GM21825 (cell line): ENCODE results near the gene GSTO1.
"Not testable (repeated sequence)": the region's sequence is repeated elsewhere in the genome, so short reads cannot be mapped to it uniquely, and the experiment has no call there.

Source experiments
- ATAC-seq: cut with Tn5 transposase; IDR thresholded peaks from one replicate; pipeline ENCODE4 v1.9.1; 2021; ENCODE audit warnings: mild to moderate bottlenecking, moderate library complexity; ENCODE audit not compliant: unreplicated experiment

Gene GSTO1

DNA sequence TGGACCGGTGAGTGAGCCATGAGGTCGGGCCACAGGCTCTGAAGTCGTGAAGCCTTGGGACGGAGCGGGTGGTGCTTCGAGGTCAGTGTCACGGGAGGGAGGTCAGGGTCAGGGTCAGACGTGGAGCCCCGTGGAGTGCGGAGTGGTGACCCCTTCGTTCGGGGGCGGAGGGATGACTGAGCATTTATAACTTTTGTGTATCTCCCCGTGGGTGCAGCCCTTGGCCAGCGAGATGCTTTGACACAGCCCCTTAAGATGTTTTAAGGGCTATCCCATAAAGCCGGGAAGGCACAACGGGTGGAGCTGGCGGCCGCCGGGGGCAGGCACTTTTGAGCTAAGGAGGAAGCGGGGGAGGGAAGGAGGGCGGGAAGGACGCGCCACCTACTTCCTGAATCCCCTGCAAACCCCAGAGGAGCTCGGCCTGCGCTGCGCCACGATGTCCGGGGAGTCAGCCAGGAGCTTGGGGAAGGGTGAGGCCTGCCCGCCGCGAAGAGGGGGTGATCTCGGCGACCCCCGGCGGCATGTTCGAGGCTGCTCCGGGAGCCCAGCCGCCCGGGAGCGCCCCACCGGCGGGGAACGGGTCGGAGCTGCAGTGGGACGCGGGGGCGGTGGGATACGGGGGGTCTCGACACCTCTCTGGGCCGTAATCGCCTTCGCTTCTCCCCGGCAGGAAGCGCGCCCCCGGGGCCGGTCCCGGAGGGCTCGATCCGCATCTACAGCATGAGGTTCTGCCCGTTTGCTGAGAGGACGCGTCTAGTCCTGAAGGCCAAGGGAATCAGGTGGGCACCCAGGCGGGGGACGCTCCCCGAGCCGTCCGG is at the start of gene GSTO1:
GSTO1 (plus strand) TSS at position 400 of the 818 bp plus-strand sequence; CDS start at position 437, 37 bp downstream.
- peak; percentile 81 for ATAC-seq

DNA sequence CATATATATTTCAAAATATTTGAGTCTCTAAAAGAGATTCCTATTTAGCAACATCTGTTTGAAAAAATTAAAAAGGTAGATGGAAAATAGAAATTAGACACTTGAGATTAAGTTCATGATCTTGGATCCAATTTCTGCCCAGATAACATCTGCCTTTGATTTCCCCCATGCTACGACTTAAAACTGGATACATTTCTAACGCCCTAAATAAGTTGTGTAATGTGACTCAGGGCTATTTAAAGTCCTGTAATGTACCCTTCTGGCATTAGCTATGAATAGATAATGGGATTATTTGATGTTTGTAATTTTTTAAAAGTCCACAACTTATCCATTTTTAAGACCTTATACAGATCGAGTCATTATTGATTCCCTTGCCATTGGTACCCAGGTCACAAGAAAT is 46.0 kb upstream of the GSTO1 start:
- ATAC-seq: no peak

- ATAC-seq: no peak
These were observed 45.0 kb upstream of the GSTO1 start for GRCh38 chr10:104209575-104210198.

GRCh38 chr10:104216631-104217030 is 38.1 kb upstream of the GSTO1 start:
- ATAC-seq: no peak

DNA sequence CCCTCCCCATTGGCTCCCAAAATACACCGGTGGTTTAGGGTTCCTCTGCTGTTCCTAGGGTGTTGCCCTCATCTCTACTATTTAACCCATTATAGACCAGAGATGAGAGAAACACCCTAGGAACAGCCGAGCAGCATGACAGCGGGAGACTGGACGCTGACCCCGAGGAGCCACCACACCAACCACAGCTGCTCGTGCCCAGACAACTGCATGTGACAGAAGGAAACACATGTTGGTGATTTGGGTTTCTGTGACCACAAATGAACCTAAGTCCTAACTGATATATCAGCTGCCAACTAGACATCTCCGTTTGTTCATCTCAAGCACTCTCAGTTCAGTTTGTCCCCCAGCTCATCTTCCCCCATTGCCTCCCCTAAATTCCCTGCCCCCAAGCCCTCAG is 35.9 kb upstream of the GSTO1 start:
- no peak for ATAC-seq

DNA sequence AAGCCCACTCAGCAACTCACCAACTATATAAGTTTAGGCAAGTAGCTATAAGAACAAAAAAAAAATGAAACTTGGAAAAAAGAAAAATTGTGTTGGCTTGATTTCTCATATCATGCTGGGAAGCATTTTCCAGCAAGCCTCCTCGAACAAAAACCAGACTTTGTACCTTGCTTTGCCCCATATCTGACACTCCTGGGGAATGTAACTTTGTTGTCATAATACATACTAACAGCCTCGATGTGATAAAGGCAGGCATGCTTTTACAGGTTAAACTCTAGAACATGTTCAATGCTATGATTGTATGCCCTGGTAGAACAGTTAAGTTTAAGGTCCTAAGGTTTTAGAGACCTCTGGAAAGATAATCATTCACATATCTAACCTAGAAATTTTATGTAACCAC is 34.2 kb upstream of the GSTO1 start:
- no peak for ATAC-seq

- ATAC-seq: no peak
These were observed 31.4 kb upstream of the GSTO1 start for GRCh38 chr10:104223304-104223703.

DNA sequence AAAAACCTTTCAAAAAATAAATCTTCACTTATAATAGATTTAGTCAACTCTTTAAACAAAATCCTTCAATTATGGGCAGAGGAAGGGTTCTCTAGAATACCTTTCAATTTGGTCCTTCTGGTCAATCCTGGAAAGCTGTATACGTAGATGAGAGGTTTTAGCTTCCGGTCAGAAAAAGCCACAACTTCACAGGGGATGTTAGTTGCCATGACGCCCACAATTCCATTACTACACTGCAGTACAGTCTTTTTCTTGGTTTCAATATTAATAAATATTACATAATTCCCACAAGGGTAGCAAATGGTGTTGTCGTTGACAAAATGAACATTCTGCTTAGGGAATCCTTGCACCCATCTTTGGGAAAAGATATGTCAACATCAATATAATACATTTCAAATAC is 24.2 kb upstream of the GSTO1 start:
- no peak for ATAC-seq

GRCh38 chr10:104231784-104232612 is 22.7 kb upstream of the GSTO1 start, which contains the start of gene CFAP43:
CFAP43 (minus strand) TSS chr10:104232364; CDS start chr10:104232246, 118 bp downstream.
- ATAC-seq: peak; percentile 100

DNA sequence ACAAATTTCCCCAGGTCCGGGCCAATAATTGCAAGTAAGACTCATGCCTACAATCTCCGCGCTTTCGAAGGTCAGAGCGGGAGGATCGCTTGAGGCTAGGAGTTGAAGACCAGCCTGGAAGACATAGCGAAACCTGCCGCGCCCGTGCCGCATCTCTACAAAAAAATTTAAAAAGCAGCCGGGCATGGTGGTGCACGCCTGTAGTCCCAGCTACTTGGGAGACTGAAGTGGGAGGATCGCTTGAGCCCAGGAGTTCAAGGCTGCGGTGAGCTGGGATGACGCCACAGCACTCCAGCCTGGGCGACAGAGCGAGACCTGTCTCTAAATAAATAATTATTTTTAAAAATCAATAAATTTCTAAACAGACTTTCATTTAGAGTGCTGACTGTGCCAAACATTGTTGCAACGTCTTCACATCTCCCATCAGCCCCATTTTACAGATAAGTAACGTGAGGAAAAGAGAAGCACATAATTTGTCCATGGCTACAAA is 22.0 kb upstream of the GSTO1 start:
- ATAC-seq: no peak

GRCh38 chr10:104233817-104234216 is 20.9 kb upstream of the GSTO1 start:
- no peak for ATAC-seq

DNA sequence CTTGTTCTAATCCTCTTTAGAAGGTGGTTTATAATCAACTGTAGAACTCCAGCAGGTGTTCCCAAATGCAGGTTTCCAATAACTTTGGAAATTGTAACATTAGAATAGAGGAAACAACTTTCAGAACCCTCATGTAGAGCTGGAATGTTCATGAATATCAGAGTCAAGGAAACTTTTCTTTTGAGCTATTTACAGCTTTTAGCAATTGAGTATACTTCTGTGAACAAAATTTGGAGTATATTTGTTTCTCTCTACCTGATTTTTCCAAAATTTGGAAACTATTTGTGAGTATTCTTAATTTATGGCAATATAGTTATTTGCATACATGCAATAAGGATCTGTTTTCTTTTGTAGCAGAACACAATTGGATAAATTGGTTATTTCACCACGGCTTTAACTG is 19.8 kb upstream of the GSTO1 start:
- ATAC-seq: no peak

DNA sequence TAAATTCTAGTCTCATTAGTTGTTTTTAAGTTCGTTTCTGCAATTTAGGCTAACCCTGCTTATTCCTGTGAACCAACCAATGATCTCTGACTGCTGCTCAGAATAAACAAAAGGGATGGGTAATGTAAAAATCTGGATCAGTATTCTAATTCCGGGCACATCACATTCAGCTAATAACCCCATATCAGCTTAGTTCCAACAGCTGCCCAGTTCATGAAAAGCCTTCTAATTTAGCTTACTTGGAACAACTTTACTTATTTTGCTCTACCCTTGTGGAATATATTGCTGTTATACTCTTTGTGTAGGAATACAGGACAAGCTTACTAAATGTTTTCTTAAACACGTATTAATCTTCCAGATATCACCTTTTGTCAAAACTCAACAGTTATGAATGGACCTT is 18.9 kb upstream of the GSTO1 start:
- no peak for ATAC-seq

DNA sequence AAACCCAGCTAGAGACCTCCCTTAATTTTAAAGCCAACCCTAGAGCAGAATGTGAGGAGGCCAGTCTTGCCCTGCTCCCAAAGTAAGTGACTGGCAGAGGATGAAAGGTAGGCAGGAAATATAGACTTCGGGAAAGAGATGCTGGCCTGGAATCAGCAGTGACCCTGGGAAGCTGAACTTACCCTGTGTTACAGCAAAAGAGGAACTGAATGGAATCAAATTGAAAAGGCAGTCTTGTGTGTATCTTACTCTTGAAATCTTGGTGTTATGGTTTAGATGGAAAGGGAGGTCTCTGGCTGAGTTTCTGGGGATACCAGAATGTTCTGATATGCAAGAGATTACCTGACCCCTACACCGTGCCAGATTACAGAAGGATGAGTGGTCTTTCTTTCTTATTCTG is 14.6 kb upstream of the GSTO1 start:
- ATAC-seq: no peak

GRCh38 chr10:104242545-104242944 is 12.1 kb upstream of the GSTO1 start:
- no peak for ATAC-seq

- not testable (repeated sequence) for ATAC-seq
These were observed 11.7 kb upstream of the GSTO1 start for GRCh38 chr10:104243009-104243408.

DNA sequence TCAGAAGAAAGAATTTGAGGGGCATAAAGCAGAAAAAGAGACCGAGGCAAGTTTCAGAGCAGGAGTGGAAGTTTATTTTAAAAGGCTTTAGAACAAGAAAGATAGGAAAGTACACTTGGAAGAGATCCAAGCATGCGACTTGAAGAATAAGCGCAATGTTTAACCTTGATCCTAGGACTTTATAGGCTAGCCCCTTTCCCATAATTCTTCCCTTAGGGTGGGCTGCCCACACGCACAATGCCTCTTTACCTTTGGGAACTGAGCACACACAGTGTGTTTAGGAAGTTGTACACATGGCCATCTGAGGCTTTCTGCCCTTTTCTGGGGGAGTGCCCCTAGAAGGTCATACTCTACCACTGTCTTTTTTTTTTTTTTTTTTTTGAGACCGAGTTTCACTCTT is 11.2 kb upstream of the GSTO1 start:
- no peak for ATAC-seq

DNA sequence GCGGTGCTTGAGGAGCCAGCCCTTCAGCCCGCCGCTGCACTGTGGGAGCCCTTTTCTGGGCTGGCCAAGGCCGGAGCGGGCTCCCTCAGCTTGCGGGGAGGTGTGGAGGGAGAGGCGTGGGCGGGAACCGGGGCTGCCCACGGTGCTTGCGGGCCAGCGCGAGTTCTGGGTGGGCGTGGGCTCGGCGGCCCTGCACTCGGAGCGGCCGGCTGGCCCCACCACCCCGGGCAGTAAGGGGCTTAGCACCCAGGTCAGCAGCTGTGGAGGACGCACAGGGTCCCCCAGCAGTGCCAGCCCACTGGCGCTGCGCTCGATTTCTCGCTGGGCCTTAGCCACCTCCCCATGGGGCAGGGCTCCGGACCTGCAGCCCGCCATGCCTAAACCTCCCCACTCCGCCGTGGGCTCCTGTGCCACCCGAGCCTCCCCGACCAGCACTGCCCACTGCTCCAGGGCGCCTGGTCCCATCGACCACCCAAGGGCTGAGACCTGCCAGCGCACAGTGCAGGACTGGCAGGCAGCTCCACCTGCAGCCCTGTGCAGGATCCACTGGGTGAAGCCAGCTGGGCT is 9.5 kb upstream of the GSTO1 start:
- no peak for ATAC-seq

- no peak for ATAC-seq
These were observed 7.7 kb upstream of the GSTO1 start for GRCh38 chr10:104246976-104247375.

- ATAC-seq: no peak
These were observed 7.1 kb upstream of the GSTO1 start for GRCh38 chr10:104247513-104248146.
